ENCODE measurements around the gene CACNA2D2.

DNA sequence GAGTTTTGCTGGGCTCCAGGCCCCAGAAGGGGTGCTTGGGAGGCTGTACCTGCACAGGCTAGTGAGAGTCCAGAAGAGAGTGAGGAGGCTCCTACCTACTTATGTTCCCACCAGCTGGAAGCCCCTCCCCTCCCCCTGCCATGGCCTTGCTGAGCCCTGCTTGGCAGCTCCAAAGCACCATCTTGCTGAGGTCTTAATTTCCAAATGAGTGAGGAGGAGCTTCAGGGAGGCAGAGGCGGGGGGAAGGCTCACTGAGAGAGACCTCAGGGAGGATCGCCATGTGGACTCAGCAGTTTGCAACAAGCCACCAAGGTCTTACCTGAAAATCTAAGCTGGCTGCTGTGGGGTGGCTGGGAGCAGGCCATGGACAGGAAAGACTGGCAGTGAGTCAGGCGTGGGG is 8.7 kb upstream of the CACNA2D2 start:
- TF ChIP-seq, protein P1, sequence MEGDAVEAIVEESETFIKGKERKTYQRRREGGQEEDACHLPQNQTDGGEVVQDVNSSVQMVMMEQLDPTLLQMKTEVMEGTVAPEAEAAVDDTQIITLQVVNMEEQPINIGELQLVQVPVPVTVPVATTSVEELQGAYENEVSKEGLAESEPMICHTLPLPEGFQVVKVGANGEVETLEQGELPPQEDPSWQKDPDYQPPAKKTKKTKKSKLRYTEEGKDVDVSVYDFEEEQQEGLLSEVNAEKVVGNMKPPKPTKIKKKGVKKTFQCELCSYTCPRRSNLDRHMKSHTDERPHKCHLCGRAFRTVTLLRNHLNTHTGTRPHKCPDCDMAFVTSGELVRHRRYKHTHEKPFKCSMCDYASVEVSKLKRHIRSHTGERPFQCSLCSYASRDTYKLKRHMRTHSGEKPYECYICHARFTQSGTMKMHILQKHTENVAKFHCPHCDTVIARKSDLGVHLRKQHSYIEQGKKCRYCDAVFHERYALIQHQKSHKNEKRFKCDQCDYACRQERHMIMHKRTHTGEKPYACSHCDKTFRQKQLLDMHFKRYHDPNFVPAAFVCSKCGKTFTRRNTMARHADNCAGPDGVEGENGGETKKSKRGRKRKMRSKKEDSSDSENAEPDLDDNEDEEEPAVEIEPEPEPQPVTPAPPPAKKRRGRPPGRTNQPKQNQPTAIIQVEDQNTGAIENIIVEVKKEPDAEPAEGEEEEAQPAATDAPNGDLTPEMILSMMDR (conservative IDR thresholded peaks at IDR 0.05; ENCODE audit: low read length) = no peak
- no peak for TF ChIP-seq EZH2phosphoT487 (IDR thresholded peaks at IDR 0.05; ENCODE audit: borderline replicate concordance)
